Mesenchymal stem cell (in vitro differentiated cells and primary cell): Measurements from ENCODE around the gene OAS1.

Source experiments
- DNase-seq: peaks from one replicate; pipeline ENCODE4 v3.0.0-alpha.2; 2013
- H2AFZ ChIP-seq: one replicate; pipeline ENCODE4 v1.6.1; 2013; ENCODE audit warnings: low read depth, mild to moderate bottlenecking, control low read depth, inconsistent platforms, low read length, moderate library complexity
- H2AK5ac ChIP-seq: 2 replicates; pipeline ENCODE4 v1.6.1; 2013; ENCODE audit warnings: low read length, moderate library complexity, mild to moderate bottlenecking, inconsistent platforms; ENCODE audit not compliant: severe bottlenecking
- H2BK120ac ChIP-seq: one replicate; pipeline ENCODE4 v1.6.1; 2013; ENCODE audit warnings: low read depth, mild to moderate bottlenecking, inconsistent platforms, low read length, moderate library complexity
- H2BK12ac ChIP-seq, 2 experiments: one replicate each; pipeline ENCODE4 v1.6.1; 2013; ENCODE audit warnings: inconsistent platforms in 2 of 2, low read length in 2 of 2, mild to moderate bottlenecking in 2 of 2, moderate library complexity in 2 of 2, control low read depth in 1 of 2
- H2BK15ac ChIP-seq: one replicate; pipeline ENCODE4 v1.6.1; 2013; ENCODE audit warnings: mild to moderate bottlenecking, low read depth, inconsistent platforms; ENCODE audit not compliant: poor library complexity, severe bottlenecking
- H2BK5ac ChIP-seq: 2 replicates; pipeline ENCODE4 v1.6.1; 2013; ENCODE audit warnings: low read depth, mild to moderate bottlenecking, low read length, control low read depth, inconsistent platforms; ENCODE audit not compliant: poor library complexity, severe bottlenecking
- H3K14ac ChIP-seq, 2 experiments: one replicate each; pipeline ENCODE4 v1.6.1; 2013; ENCODE audit warnings: inconsistent platforms in 2 of 2, low read length in 2 of 2, control low read depth in 1 of 2, mild to moderate bottlenecking in 1 of 2, moderate library complexity in 1 of 2
- H3K18ac ChIP-seq, 2 experiments: one replicate each; pipeline ENCODE4 v1.6.1; 2013; ENCODE audit warnings: inconsistent platforms in 2 of 2, low read length in 2 of 2, control low read depth in 1 of 2, low read depth in 1 of 2, mild to moderate bottlenecking in 1 of 2
- H3K23ac ChIP-seq, 2 experiments: one replicate each; pipeline ENCODE4 v1.6.1; 2013; ENCODE audit warnings: inconsistent platforms in 2 of 2, low read length in 2 of 2, mild to moderate bottlenecking in 2 of 2, moderate library complexity in 2 of 2, control low read depth in 1 of 2
- H3K27ac ChIP-seq: 2 replicates; pipeline ENCODE4 v1.5.1; 2013; ENCODE audit warnings: mild to moderate bottlenecking, moderate library complexity, low read length, control low read depth, inconsistent platforms; ENCODE audit not compliant: poor library complexity, severe bottlenecking
- H3K27me3 ChIP-seq, 2 experiments: 2 replicates each; pipeline versions ENCODE4 v1.6.1 to v1.7.0; 2013; ENCODE audit warnings: low read length in 2 of 2, mild to moderate bottlenecking in 2 of 2, moderate library complexity in 2 of 2, control low read depth in 1 of 2, inconsistent platforms in 1 of 2; ENCODE audit not compliant: control insufficient read depth in 1 of 2, insufficient read depth in 1 of 2
- H3K36me3 ChIP-seq, 2 experiments: 2 replicates each; pipeline versions ENCODE4 v1.6.1 to v1.7.0; 2013; ENCODE audit warnings: low read length in 2 of 2, control low read depth in 1 of 2, inconsistent platforms in 1 of 2, low read depth in 1 of 2, mild to moderate bottlenecking in 1 of 2; ENCODE audit not compliant: insufficient read depth in 2 of 2, control insufficient read depth in 1 of 2
- H3K4ac ChIP-seq, 2 experiments: one replicate each; pipeline ENCODE4 v1.6.1; 2013; ENCODE audit warnings: inconsistent platforms in 2 of 2, low read length in 2 of 2, mild to moderate bottlenecking in 2 of 2, moderate library complexity in 2 of 2, control low read depth in 1 of 2, low read depth in 1 of 2
- H3K4me1 ChIP-seq: 2 replicates; pipeline ENCODE4 v1.6.1; 2013; ENCODE audit warnings: low read depth, low read length, control low read depth; ENCODE audit not compliant: control insufficient read depth, insufficient read depth
- H3K4me2 ChIP-seq: 2 replicates; pipeline ENCODE4 v1.6.1; 2013; ENCODE audit warnings: low read length, mild to moderate bottlenecking, inconsistent platforms; ENCODE audit not compliant: poor library complexity, severe bottlenecking
- H3K4me3 ChIP-seq, 2 experiments: 2 replicates each; pipeline versions ENCODE4 v1.5.1 to v1.7.0; 2013; ENCODE audit warnings: low read length in 2 of 2, mild to moderate bottlenecking in 2 of 2, control low read depth in 1 of 2, low read depth in 1 of 2; ENCODE audit not compliant: insufficient read depth in 1 of 2
- H3K79me1 ChIP-seq: replicated peaks from 2 replicates; pipeline ENCODE4 v1.6.1; 2013; ENCODE audit warnings: mild to moderate bottlenecking, control low read depth, low read length, inconsistent platforms; ENCODE audit not compliant: poor library complexity, severe bottlenecking
- H3K9ac ChIP-seq: 2 replicates; pipeline ENCODE4 v1.7.0; 2013; ENCODE audit warnings: mild to moderate bottlenecking, low read length, moderate library complexity
- H3K9me3 ChIP-seq: 2 replicates; pipeline ENCODE4 v1.7.0; 2013; ENCODE audit warnings: mild to moderate bottlenecking, low read length; ENCODE audit not compliant: control insufficient read depth
- H4K8ac ChIP-seq: one replicate; pipeline ENCODE4 v1.6.1; 2013; ENCODE audit warnings: inconsistent platforms, mild to moderate bottlenecking, low read length, moderate library complexity
- H4K91ac ChIP-seq: one replicate; pipeline ENCODE4 v1.6.1; 2013; ENCODE audit warnings: mild to moderate bottlenecking, low read length, inconsistent platforms
- WGBS: methylation state at CpG from one replicate; pipeline ENCODE4 v1.1.7; 2013; ENCODE audit warnings: mixed read lengths; 5-methylcytosine and 5-hydroxymethylcytosine counted together

Gene OAS1

DNA sequence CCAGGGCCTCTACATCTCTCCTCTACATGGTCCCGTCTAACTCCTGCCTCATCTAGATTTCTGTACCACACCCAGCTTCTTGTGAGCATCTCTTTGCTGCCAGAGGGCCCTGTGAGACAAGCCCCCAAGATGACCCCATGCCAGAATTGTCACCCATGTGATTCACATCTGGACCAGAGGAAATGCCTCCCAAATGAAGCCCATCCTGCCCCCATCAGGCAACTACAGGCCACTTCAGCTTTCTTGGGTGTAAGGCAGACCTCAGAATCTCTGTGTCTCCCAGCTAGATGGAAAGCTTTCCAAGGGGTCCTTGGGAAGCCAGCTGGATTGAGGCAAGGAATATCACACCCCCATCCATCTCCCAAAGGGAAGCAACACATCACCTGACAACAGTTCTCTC lies 22.2 kb downstream of the OAS1 start:
- no peak overlapping the region for H2BK120ac ChIP-seq
- H3K27me3 ChIP-seq = no peaks in the 10 kb centered on the region
- H3K79me1 ChIP-seq = no peaks in the 10 kb centered on the region
- H2BK15ac ChIP-seq = no peak overlapping the region
- H2BK5ac ChIP-seq = no peak overlapping the region
- no peak overlapping the region for H4K8ac ChIP-seq
- H3K9ac ChIP-seq = no peak overlapping the region
- no peaks in the 10 kb centered on the region for H3K36me3 ChIP-seq
- no peak overlapping the region for H2AFZ ChIP-seq
- DNase-seq = no peak
- WGBS = 78% methylated on average over 1 of the region's 1 CpG
- no peak overlapping the region for H2BK12ac ChIP-seq
- H3K4me3 ChIP-seq = no peak overlapping the region
- H4K91ac ChIP-seq = no peak overlapping the region
- H3K4me2 ChIP-seq = no peak overlapping the region
- peaks cover 5% of the 10 kb centered on the region for H3K4me1 ChIP-seq
- no peak overlapping the region for H3K27ac ChIP-seq
- H3K23ac ChIP-seq = no peak overlapping the region
- no peak overlapping the region for H3K18ac ChIP-seq
- H3K4ac ChIP-seq = no peak overlapping the region
- H3K9me3 ChIP-seq = no peaks in the 10 kb centered on the region
- no peak overlapping the region for H3K14ac ChIP-seq
- no peak overlapping the region for H2AK5ac ChIP-seq

DNA sequence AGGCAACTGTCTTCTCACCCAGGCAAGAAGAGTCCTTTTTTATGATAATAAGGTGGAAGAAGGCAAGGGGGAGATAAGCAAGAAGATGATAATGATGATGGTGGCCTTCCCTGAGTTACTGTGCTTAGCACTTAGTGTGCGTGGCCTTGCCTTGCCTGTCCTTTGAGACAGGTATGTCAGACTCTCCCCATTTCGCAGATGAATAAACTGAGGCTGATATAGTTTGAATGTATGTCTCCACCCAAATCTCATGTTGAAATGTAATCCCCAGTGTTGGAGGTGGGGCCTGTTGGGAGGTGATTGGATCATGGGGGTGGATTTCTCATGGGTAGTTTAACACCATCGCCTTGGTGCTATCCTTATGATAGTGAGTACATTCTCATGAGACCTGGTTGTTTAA lies 23.0 kb downstream of the OAS1 start:
- no peak overlapping the region for H3K4ac ChIP-seq
- DNase-seq = no peak
- no peak overlapping the region for H2AK5ac ChIP-seq
- no peak overlapping the region for H3K27ac ChIP-seq
- no peaks in the 10 kb centered on the region for H3K9me3 ChIP-seq
- no peak overlapping the region for H2BK120ac ChIP-seq
- H2BK5ac ChIP-seq = no peak overlapping the region
- H2BK15ac ChIP-seq = no peak overlapping the region
- no peak overlapping the region for H2BK12ac ChIP-seq
- H3K14ac ChIP-seq = no peak overlapping the region
- H2AFZ ChIP-seq = no peak overlapping the region
- H4K91ac ChIP-seq = no peak overlapping the region
- H3K36me3 ChIP-seq = no peaks in the 10 kb centered on the region
- H3K27me3 ChIP-seq = no peaks in the 10 kb centered on the region
- no peak overlapping the region for H4K8ac ChIP-seq
- H3K4me1 ChIP-seq = peaks cover 5% of the 10 kb centered on the region
- WGBS = 89% methylated on average over 3 of the region's 3 CpGs
- H3K18ac ChIP-seq = no peak overlapping the region
- H3K23ac ChIP-seq = no peak overlapping the region
- H3K9ac ChIP-seq = no peak overlapping the region
- no peaks in the 10 kb centered on the region for H3K79me1 ChIP-seq
- H3K4me2 ChIP-seq = no peak overlapping the region
- no peak overlapping the region for H3K4me3 ChIP-seq

DNA sequence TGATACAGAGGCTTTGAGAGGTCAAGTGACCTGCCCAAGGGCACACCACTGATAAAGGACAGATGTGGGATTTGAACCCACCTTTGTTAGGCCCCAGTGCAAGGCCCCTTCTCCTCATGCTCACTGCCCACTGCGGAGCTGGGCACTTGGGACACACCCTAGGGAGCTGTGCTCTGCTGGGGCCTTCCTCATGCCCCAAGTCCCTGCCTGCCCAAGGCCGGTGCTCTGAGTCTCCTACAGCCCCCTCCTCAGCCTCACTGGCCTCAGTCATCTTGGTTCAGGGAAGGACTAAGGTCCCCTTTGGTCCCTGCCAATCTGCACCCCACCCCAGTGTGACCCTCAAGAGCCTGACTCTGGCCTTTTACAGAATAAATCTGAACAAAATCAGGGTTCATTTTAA lies 23.6 kb downstream of the OAS1 start:
- no peak for DNase-seq
- no peak overlapping the region for H3K4me2 ChIP-seq
- no peak overlapping the region for H3K27ac ChIP-seq
- no peak overlapping the region for H2BK12ac ChIP-seq
- no peaks in the 10 kb centered on the region for H3K79me1 ChIP-seq
- H2BK120ac ChIP-seq = no peak overlapping the region
- no peak overlapping the region for H4K8ac ChIP-seq
- H3K27me3 ChIP-seq = no peaks in the 10 kb centered on the region
- H3K9ac ChIP-seq = no peak overlapping the region
- H3K18ac ChIP-seq = no peak overlapping the region
- WGBS = 92% methylated on average over 2 of the region's 2 CpGs
- H4K91ac ChIP-seq = no peak overlapping the region
- no peak overlapping the region for H2AK5ac ChIP-seq
- no peak overlapping the region for H2AFZ ChIP-seq
- H3K9me3 ChIP-seq = no peaks in the 10 kb centered on the region
- no peak overlapping the region for H3K23ac ChIP-seq
- no peak overlapping the region for H2BK5ac ChIP-seq
- no peak overlapping the region for H2BK15ac ChIP-seq
- no peaks in the 10 kb centered on the region for H3K36me3 ChIP-seq
- no peak overlapping the region for H3K4me3 ChIP-seq
- H3K4me1 ChIP-seq = peaks cover under 1% of the 10 kb centered on the region
- peak overlapping the region in 1 of 2 experiments; percentile 3 for H3K14ac ChIP-seq
- H3K4ac ChIP-seq = no peak overlapping the region

DNA sequence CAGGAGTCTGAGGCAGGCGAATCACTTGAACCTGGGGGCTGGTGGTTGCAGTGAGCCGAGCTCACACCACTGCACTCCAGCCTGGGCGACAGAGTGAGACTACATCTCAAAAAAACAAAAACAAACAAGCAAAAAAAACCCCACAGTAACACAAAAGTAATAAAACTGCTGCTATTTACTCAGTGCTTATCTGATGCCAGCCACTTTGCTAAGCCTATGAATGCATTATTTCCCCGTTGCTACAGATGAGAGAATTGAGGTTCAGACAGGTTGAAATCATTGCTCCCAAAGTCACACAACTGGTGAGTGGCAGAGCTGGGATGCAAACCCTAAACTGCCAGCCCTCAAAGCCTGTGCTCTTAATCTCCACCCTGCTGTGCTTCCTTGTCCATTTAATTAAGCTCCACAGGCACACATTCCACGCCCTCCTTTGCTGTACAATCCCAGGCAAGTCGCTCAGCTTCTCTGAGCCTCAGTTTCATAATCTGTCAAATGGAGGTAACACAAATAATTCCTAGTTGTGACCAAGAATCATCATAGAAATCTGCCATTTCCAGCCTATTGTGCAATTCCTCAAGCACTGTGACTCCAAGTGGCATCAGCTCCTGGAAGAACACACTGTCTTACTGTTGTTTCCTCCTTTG lies 25.8 kb downstream of the OAS1 start:
- Histone ChIP-seq H2BK12ac (no peak overlapping the region), H3K4ac (no peak overlapping the region), H3K9ac (no peak overlapping the region), H3K36me3 (no peaks in the 10 kb centered on the region), H3K4me1 (no peaks in the 10 kb centered on the region), H2BK15ac (no peak overlapping the region), H4K8ac (no peak overlapping the region), H3K79me1 (no peaks in the 10 kb centered on the region), H3K9me3 (no peaks in the 10 kb centered on the region), H2BK120ac (no peak overlapping the region), H4K91ac (no peak overlapping the region), H3K4me2 (no peak overlapping the region), H3K14ac (no peak overlapping the region), H2AFZ (no peak overlapping the region), H3K27ac (no peak overlapping the region), H3K4me3 (no peak overlapping the region), H3K27me3 (no peaks in the 10 kb centered on the region), H3K23ac (no peak overlapping the region), H3K18ac (no peak overlapping the region), H2BK5ac (no peak overlapping the region), H2AK5ac (no peak overlapping the region)
- WGBS = 33% methylated on average over 6 of the region's 6 CpGs
- no peak for DNase-seq
